BLaER1 treated with 17β-estradiol and CSF1 and Interleukin-3, amounts not matched to agents 10 nM and 100 nM (cell line): ENCODE measurements around the gene GAS2L1.

Experiments used
- H3K27ac ChIP-seq, 11 experiments: shearing (Covaris generic); formaldehyde crosslinking; 2 replicates each; pipeline ENCODE4 v1.8.1; 2022
- H3K27me3 ChIP-seq, 11 experiments: shearing (Covaris generic); formaldehyde crosslinking; 2 replicates each; pipeline ENCODE4 v1.8.1; 2022
- H3K36me3 ChIP-seq, 11 experiments: shearing (Covaris generic); formaldehyde crosslinking; 2 replicates each; pipeline ENCODE4 v1.8.1; 2022
- H3K4me1 ChIP-seq, 10 experiments: shearing (Covaris generic); formaldehyde crosslinking; 2 replicates each; pipeline ENCODE4 v1.8.1; 2022
- H3K4me2 ChIP-seq, 11 experiments: shearing (Covaris generic); formaldehyde crosslinking; 2 replicates each; pipeline ENCODE4 v1.8.1; 2022
- H3K4me3 ChIP-seq, 10 experiments: shearing (Covaris generic); formaldehyde crosslinking; 2 replicates each; pipeline ENCODE4 v1.8.1; 2022
- H3K9ac ChIP-seq, 11 experiments: shearing (Covaris generic); formaldehyde crosslinking; 2 replicates each; pipeline ENCODE4 v1.8.1; 2022
- H3K9me3 ChIP-seq, 11 experiments: shearing (Covaris generic); formaldehyde crosslinking; replicated peaks in 1 of 11; 2 replicates each; pipeline ENCODE4 v1.8.1; 2022
- H4K20me1 ChIP-seq, 11 experiments: shearing (Covaris generic); formaldehyde crosslinking; 2 replicates each; pipeline ENCODE4 v1.8.1; 2022
- Cebpa-rat ChIP-seq, 11 experiments: shearing (Covaris generic); IDR thresholded peaks; 2 replicates each; pipeline ENCODE4 v1.8.1; 2022

GAS2L1 gene

DNA sequence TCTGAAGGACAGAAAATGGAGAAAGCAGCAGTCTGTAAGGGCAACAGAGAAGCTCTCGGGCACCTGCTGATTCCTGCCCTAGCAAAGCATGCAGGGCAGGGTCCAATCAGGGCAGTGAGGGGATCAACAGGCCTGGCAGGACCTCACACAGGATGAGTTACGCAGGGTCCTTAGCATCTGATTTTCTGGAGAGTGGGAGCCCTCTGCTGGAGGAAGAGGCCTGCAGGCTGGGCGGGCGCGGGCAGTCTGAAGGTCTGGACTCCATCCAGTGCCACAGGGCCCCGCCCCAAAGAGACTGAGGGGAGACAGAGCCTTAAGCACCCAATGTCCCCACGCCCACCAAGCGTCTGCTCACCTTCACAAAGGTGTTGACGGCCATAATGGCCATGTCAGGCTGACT, 53.0 kb downstream of the GAS2L1 start:
- peaks cover 0 to 41% (median 0%) of the 10 kb centered on the region in 11 experiments; a peak in 10 of 22 replicates for H3K27me3 ChIP-seq
- peaks cover 49 to 98% (median 80%) of the 10 kb centered on the region in 11 experiments; a peak in 21 of 22 replicates for H4K20me1 ChIP-seq
- peak overlapping the region in 3 of 11 experiments; percentile 15 to 59 (median 24); a peak in 4 of 22 replicates for H3K4me2 ChIP-seq
- H3K4me1 ChIP-seq = peaks cover 24 to 61% (median 28%) of the 10 kb centered on the region in 10 experiments
- no peak overlapping the region for H3K9ac ChIP-seq
- H3K27ac ChIP-seq = no peak overlapping the region
- peaks cover 48 to 87% (median 58%) of the 10 kb centered on the region in 11 experiments for H3K36me3 ChIP-seq
- no peaks in the 10 kb centered on the region for H3K9me3 ChIP-seq
- TF ChIP-seq Cebpa-rat (IDR thresholded peaks at IDR 0.05) = no peak
- H3K4me3 ChIP-seq = no peak overlapping the region
